Anterior cingulate cortex (tissue), 58 donors: ENCODE data around the gene FARS2.

Source experiments
- DNase-seq, 58 donors: peaks; one replicate each; lab custom pipeline; 2025; lab: John Stamatoyannopoulos, UW

The FARS2 gene

GRCh38 chr6:5457983-5458683, 196.8 kb downstream of the FARS2 start:
- no peak for DNase-seq

GRCh38 chr6:5459346-5459745, 198.0 kb downstream of the FARS2 start:
- no peak for DNase-seq

GRCh38 chr6:5461365-5461764, 200.1 kb downstream of the FARS2 start:
- no peak for DNase-seq

GRCh38 chr6:5462856-5463255, 201.5 kb downstream of the FARS2 start:
- no peak for DNase-seq

- DNase-seq: no peak
Observed at GRCh38 chr6:5463690-5464089, 202.4 kb downstream of the FARS2 start.

- DNase-seq: no peak
Observed at GRCh38 chr6:5464099-5464885, 203.0 kb downstream of the FARS2 start.

- DNase-seq: no peak
Observed at GRCh38 chr6:5466281-5467136, 205.2 kb downstream of the FARS2 start.

GRCh38 chr6:5468586-5468985, 207.3 kb downstream of the FARS2 start:
- no peak for DNase-seq

- DNase-seq: no peak
Observed at GRCh38 chr6:5469101-5469846, 208.0 kb downstream of the FARS2 start.

GRCh38 chr6:5471044-5471443, 209.7 kb downstream of the FARS2 start:
- peak in 40 of 58 donors; percentile 10 to 77 (median 39) for DNase-seq

- DNase-seq: peak in 13 of 58 donors; percentile 5 to 43 (median 13)
Observed at GRCh38 chr6:5471637-5472398, 210.5 kb downstream of the FARS2 start.

GRCh38 chr6:5472571-5472970, 211.3 kb downstream of the FARS2 start:
- DNase-seq: no peak

- no peak for DNase-seq
Observed at GRCh38 chr6:5475779-5476178, 214.5 kb downstream of the FARS2 start.

GRCh38 chr6:5478380-5478779, 217.1 kb downstream of the FARS2 start:
- no peak for DNase-seq

- peak in 9 of 58 donors; percentile 2 to 40 (median 15) for DNase-seq
Observed at GRCh38 chr6:5481033-5481432, 219.7 kb downstream of the FARS2 start.

GRCh38 chr6:5481750-5482149, 220.4 kb downstream of the FARS2 start:
- DNase-seq: no peak

GRCh38 chr6:5482619-5483018, 221.3 kb downstream of the FARS2 start:
- no peak for DNase-seq

GRCh38 chr6:5484692-5485091, 223.4 kb downstream of the FARS2 start:
- DNase-seq: no peak

- no peak for DNase-seq
Observed at GRCh38 chr6:5486214-5486613, 224.9 kb downstream of the FARS2 start.
